WTC11 (cell line): ENCODE measurements around the gene TEX55.

ENCODE experiments used
- ATF6 ChIP-seq: sonication (generic); formaldehyde crosslinking; IDR thresholded peaks from 2 replicates; pipeline ENCODE4 v1.8.1; 2023; ENCODE audit warnings: mild to moderate bottlenecking, missing genetic modification reagents
- CBFB ChIP-seq: sonication (generic); formaldehyde crosslinking; IDR thresholded peaks from 2 replicates; pipeline ENCODE4 v1.8.1; 2022; ENCODE audit warnings: mild to moderate bottlenecking, low read depth, missing genetic modification reagents
- CREB1 ChIP-seq: sonication (generic); formaldehyde crosslinking; IDR thresholded peaks from 2 replicates; pipeline ENCODE4 v1.8.0; 2023; ENCODE audit warnings: mild to moderate bottlenecking, missing genetic modification reagents
- CTCF ChIP-seq: fragments of 200-600 bp; IDR thresholded peaks from 2 replicates; pipeline ENCODE4 v1.8.0; 2022; ENCODE audit warnings: antibody characterized with exemption
- E2F1 ChIP-seq: sonication (generic); formaldehyde crosslinking; IDR thresholded peaks from 2 replicates; pipeline ENCODE4 v1.8.0; 2022; ENCODE audit warnings: mild to moderate bottlenecking, missing genetic modification reagents
- ELF4 ChIP-seq: sonication (generic); formaldehyde crosslinking; IDR thresholded peaks from 2 replicates; pipeline ENCODE4 v1.8.1; 2022; ENCODE audit warnings: low read depth, mild to moderate bottlenecking, moderate library complexity, missing genetic modification reagents
- KAT7 ChIP-seq: sonication (generic); formaldehyde crosslinking; IDR thresholded peaks from 2 replicates; pipeline ENCODE4 v1.8.1; 2023; ENCODE audit warnings: missing genetic modification reagents, mild to moderate bottlenecking, borderline replicate concordance
- MAX ChIP-seq: sonication (generic); formaldehyde crosslinking; IDR thresholded peaks from 2 replicates; pipeline ENCODE4 v1.8.0; 2022; ENCODE audit warnings: mild to moderate bottlenecking, missing genetic modification reagents
- NR3C1 ChIP-seq: sonication (generic); formaldehyde crosslinking; conservative IDR thresholded peaks from 2 replicates; pipeline ENCODE4 v1.8.1; 2023; ENCODE audit warnings: low read depth, mild to moderate bottlenecking, missing genetic modification reagents
- PREB ChIP-seq: sonication (generic); formaldehyde crosslinking; IDR thresholded peaks from 2 replicates; pipeline ENCODE4 v1.8.1; 2022; ENCODE audit warnings: mild to moderate bottlenecking, missing genetic modification reagents, moderate library complexity, borderline replicate concordance

- TF ChIP-seq NR3C1 (CRISPR knock-in tag) (no peak), CTCF (no peak), ATF6 (CRISPR knock-in tag) (no peak), CBFB (no peak), KAT7 (no peak), CREB1 (CRISPR knock-in tag) (no peak), E2F1 (CRISPR knock-in tag) (no peak), PREB (no peak), ELF4 (CRISPR knock-in tag) (no peak), MAX (no peak)
Measured at GRCh38 chr3:119146578-119147375, 812 bp downstream of the TEX55 start.
